Sciatic nerve (tissue), 2 donors: ENCODE measurements around the gene FXN. TPM values are rescaled to one million over a fixed set of nuclear protein-coding genes. Genes with fewer than 3 reads are reported as not detected.

Experiments used
- ATAC-seq: fragments of 200-7000 bp; cut with Tn5 transposase; one replicate; pipeline ENCODE4 v1.9.1; 2020; ENCODE audit warnings: mild to moderate bottlenecking, moderate library complexity
- DNase-seq: peaks from one replicate; pipeline ENCODE4 v3.0.0-alpha.2; 2020; ENCODE audit warnings: low spot score
- intact Hi-C: fragments of 100-400 bp; cut with DNase I; formaldehyde crosslinking; loops from one replicate; pipeline ENCODE4 v1.14.2; 2022
- total RNA-seq: library from RNA; stranded (reverse); fragmentation: NEBNext Ultra II Directional; extraction: Animal tissue kit (Norgen Biotek cat#: 25700); gene quantifications from one replicate; pipeline ENCODE4 v1.2.1, GENCODE V29; 2021
- donor health status: DM: no; HTN: no; CAD: no.
- donor health status: DM: no; HTN: no; CAD: no.

Gene FXN
- total RNA-seq, 1 donor from 2014 or later, result 7.2 TPM

- DNase-seq, result peak; percentile 82
- intact Hi-C loops, result no loop called here
- ATAC-seq, result peak; percentile 89
These were observed 86.6 kb downstream of the FXN start for GRCh38 chr9:69122082-69122548.

DNA sequence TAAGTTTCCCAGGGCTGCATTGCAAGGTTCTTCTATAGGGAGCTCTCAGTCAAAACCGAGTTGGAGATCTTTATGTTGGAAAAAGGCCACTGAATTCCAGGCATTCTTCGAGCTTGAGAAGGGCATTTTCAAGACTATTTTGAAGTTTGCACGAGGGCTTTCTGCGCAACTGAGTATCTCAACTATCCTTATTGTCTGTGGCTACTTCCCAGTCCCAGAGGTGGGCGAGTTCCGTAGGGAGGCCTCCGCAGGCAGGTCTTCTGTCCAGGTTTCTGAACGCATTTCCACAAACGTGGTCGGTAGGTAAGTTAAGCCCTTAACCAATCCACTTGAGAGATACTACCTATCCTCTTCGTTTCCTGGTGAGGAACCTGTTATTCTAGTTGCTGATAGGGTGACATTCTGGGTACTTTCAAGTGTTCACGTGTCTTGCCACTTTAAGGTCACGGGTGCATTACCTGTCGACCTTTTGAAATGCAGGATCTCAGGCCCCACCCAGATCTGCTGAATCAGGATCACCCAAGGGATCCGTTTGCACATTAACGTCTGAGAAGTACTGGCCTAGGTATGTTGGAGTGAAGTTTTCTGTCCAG, 87.1 kb downstream of the FXN start:
- peak; percentile 25 for ATAC-seq
- no peak for DNase-seq
- intact Hi-C loops, result no loop called here

DNA sequence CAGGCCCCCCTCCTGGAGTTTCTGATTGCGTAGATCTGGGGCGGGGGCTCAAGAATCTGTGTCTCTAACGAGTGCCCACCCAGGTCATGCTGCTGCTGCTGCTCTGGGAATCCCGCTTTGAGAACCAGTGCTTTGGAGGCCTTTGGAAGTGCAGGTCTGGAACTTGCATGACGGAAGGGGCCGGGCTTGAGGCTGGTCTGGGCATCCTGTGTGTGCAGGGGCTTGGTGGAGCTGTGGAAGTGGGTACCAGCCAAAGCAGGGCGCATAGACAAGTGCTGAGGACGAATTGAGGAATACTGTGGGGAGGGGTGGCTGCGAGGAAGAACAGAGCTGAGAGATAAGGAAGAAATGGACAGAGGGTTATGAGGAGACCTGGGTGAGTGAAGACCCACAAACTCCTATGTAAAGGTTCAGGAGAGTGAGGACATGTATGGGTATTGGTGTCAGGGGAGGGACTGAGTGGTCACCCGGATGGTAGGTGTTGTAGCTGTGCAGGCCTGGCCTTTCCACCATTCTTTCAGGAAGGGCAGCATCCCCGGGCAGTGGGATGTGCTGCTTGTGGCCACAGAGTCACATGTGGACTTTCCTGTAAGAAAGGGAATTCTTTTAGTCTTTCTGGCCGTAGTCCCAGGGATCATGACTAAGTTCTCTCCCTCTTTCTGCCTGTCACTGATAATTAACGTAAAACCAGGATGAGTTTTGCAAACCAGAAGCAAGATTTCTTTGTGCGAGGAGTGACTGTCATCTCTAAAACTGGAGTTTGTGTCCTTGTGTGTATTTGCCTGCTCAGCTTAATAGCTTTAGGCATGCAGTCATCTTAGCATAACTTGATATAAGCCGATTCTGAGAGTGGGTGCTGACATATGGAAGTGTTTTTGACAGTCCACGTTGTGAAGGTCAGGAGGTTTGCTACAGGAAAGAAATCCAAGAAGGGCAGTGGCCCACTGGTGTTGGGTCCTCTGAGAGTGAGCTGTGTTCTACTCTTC, 95.2 kb downstream of the FXN start:
- intact Hi-C loops, result no loop called here
- peak; percentile 54 for ATAC-seq
- DNase-seq, result no peak

DNA sequence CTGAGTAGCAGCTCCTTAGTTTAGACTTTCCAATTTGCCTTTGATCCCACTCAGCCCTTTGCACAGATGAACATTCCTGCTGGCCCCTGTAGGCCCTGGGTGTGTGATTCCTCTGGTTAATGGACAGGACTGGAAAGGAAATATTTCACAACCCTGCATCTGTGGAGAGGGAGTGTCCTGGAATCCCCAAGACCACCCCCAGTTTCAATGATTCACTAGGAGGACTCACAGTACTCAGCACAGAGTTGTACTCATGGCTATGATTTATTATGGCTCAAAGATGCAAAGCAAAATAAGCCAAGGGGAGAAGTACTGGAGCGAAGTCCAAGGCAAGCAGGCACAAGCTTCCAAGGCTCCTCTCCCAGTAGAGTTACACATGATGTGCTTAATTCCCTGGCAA, 96.1 kb downstream of the FXN start:
- no peak for DNase-seq

DNA sequence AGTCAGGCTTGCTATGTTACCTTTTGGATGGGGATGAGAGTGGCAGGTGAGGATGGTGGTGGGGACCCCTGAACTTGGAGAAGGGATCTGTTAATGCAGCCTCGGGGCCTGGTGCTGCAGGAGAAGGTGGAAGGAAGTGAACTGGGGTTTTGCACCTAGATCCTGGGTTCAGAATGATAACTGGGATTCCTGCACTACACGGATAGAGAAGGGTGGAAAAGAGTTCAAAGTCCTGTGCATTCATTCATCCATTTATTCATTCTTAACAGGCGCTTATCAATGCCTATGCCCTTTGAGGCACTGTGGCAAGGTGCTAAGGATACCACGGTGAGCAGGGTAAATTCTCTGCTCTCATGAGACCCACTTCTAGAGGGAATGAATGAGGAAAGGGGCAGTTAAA, 96.8 kb downstream of the FXN start:
- ATAC-seq, result no peak
- DNase-seq, result no peak
- intact Hi-C loops, result no loop called here

More for the DNA sequence above, 96.1 kb downstream of the FXN start:
- peak; percentile 96 for ATAC-seq
- intact Hi-C loops, result no loop called here

DNA sequence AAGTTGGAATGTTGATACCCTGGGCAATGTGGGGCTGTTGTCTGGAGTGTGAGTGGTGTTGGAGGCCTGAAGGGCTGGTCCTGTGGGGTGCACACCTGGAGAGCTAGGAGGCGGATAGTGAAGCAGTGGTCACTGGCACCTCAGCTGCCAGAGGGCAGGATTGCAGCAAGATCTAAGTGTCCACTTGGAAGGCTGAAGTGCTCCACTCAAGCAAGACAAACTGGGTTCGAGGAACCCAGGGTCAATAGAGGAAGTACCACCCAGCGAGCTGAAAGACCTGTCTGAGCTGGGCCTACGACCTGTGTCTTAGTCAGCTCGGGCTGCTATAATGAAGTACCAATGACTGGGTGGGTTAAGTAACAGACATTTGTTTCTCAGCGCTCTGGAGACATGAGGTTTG, 98.9 kb downstream of the FXN start:
- DNase-seq (no peak), ATAC-seq (no peak)
- intact Hi-C loops, result no loop called here

GRCh38 chr9:69136185-69136584, 100.6 kb downstream of the FXN start:
- DNase-seq, result no peak
- no peak for ATAC-seq
- intact Hi-C loops, result no loop called here

DNA sequence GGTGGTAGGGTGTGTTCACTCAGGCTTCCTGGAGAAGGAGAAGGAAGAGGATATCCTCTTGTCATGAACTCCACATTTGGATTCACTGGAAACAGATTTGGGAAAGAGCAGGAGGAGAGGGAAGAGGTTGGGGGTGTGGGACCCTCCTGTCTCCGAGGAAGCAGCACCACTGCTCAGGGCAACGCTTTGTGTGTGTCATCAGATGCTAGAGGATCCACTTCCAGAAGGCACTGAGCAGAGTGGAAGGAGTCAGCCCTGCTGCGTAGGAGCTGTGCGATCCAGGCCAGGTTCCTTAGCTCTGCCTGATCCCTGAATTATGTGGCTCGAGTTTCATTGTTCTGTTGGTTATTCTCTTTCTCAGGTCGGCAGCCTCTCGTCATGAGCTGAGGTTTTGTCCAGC, 101.2 kb downstream of the FXN start:
- DNase-seq (no peak), ATAC-seq (peak; percentile 27)
- intact Hi-C loops, result no loop called here

DNA sequence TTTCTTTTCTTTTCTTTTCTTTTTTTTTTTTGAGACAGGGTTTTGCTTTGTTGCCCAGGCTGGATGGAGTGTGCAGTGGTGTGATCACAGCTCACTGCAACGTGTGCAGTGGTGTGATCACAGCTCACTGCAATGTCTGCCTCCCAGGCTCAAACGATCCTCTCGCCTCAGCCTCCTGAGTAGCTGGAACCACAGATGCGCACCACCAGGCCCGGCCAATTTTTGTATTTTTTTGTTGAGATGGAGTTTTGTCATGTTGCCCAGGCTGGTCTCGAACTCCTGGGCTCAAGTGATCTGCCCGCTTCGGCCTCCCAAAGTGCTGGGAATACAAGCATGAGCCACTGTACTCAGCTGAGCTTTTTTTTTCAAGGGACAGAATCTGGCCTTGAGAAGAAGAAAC, 101.8 kb downstream of the FXN start:
- intact Hi-C loops, result no loop called here
- no peak for ATAC-seq
- no peak for DNase-seq

- no peak for DNase-seq
- no peak for ATAC-seq
- intact Hi-C loops, result no loop called here
These were observed 104.0 kb downstream of the FXN start for GRCh38 chr9:69139596-69139995.

- intact Hi-C loops, result no loop called here
- no peak for ATAC-seq
- no peak for DNase-seq
These were observed 104.7 kb downstream of the FXN start for GRCh38 chr9:69140123-69140735.

DNA sequence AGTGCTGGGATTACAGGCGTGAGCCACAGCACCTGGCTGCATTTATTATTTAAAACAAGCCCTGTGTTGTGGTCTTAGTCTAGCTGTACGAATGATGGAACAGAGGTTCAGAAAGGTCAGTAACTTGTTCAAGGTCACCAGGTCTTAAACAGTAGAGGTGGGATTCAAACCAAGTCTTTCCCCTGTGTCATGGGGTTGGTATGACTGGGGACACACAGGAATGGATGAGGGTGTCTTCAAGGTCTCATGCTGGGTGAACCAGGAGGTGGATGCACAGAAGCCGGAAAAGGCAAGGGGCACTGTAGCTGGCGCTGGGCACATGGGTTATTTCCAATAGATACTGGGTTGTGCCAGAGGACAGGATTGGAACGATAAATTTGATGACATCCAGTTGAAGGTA, 106.3 kb downstream of the FXN start:
- DNase-seq (no peak), ATAC-seq (no peak)

DNA sequence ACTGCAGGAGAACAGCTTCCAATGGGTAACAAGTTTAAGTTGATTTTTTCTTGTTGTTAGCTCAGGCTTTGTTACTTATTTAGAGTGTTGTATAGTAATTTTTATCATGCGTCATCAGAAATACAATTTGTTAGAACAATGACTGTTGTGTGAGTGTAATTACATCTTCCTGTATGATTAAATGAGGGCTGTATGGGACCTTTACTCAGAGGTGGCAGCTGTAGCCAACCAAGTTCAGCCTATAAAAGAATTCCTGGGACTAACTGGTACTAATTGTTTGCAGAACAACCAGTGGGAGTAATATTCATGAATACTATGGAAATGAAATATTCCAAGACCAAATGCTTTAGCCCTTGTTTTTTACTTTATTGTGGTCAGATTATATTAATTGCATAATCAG, 107.7 kb downstream of the FXN start:
- DNase-seq, result no peak
- intact Hi-C loops, result no loop called here
- no peak for ATAC-seq

More for the DNA sequence above, 106.3 kb downstream of the FXN start:
- intact Hi-C loops, result no loop called here

DNA sequence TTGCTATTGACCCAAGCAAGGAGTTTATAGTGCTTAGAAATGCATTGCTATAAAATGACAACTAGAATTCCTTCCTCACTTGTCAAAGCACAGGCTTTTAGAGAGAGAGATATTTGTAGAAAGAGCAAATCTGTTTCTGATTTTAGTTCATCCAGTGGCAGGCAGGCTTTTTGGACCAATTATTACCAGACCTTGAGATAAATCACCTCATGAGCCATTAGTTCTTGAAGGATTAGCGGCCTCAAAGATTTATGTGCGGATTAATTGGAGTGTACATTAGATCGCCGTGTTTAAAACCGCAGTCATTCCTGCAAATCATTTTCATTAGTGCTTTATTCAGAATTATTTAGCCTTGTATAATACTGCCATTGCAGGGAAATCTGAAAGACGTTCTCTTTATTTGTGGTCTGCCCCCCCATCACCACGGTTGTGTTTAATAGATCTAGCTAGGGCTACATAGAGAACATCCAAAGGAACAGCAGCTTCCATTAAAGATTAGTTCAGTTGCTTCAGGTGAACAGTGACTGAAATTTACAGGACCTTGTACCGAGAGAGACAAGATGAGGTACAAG, 109.7 kb downstream of the FXN start:
- intact Hi-C loops, result no loop called here
- DNase-seq, result no peak
- no peak for ATAC-seq

DNA sequence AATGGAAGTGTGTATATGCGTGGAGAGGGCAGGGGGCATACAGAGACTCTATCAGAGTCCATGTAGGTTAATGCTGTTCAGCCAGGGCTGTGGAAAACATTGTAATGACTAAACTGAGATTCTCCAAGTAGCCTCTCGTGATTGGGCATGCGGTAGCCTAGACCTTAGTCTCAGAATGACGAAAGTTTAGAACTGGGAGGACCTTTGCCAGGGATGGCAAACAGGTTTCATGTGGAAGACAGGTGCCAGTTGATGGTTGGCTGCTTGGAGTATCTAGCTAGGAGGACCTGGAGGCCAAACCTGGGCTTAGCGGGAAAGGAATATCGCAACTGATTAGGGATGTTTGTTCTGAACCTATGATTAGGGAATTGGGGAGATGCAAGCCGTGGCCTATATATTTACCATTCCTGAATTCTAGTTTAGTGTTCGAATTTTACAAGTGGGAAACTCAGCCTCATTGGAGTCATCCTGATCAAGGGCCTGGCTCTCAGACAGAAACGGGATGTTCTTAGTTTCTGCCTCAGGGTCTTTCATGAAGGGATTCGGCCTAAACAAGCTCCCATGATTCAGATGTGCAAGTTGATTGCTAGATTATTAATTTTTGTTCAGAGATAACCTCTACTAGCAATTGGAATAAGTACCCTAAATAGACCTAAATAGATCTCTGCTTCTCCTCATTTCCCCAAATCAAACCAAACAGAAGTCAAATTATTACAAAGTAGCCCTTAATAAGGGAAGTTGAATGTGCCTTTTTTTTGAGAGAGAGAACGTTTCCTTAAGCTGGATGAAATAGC, 111.7 kb downstream of the FXN start:
- intact Hi-C loops, result no loop called here
- DNase-seq (no peak), ATAC-seq (no peak)

- intact Hi-C loops, result no loop called here
- DNase-seq, result no peak
- ATAC-seq, result peak; percentile 69
These were observed 113.8 kb downstream of the FXN start for GRCh38 chr9:69149321-69149807.
